Activated B cell treated with CpG ODN at 0.5 μM for 24 hours (primary cell): Measurements from ENCODE around the gene MGMT. TPM values are rescaled to one million over a fixed set of nuclear protein-coding genes. Genes with fewer than 3 reads are reported as not detected.

Experiments used
- ATAC-seq: fragments of 200-7000 bp; cut with Tn5 transposase; one replicate; pipeline ENCODE4 v1.10.0; 2021; ENCODE audit warnings: low read depth, mild to moderate bottlenecking, moderate library complexity
- CTCF ChIA-PET: fragments of 350-600 bp; sonication (Branson Sonifier 250); formaldehyde crosslinking; loops from one replicate; lab custom pipeline; 2021; ENCODE audit warnings: antibody characterized with exemption; lab: Charles Lee
- POLR2A ChIA-PET: fragments of 350-600 bp; sonication (Branson Sonifier 250); formaldehyde crosslinking; loops from one replicate; lab custom pipeline; 2021; ENCODE audit warnings: antibody characterized with exemption; lab: Charles Lee
- DNase-seq: peaks from one replicate; pipeline ENCODE4 v3.0.0; 2022
- H3K27ac Mint-ChIP-seq: one replicate; pipeline ENCODE4 v1.8.0; 2020; ENCODE audit warnings: mixed read lengths
- H3K27me3 Mint-ChIP-seq: one replicate; pipeline ENCODE4 v1.8.0; 2021; ENCODE audit warnings: mixed read lengths
- H3K36me3 Mint-ChIP-seq: one replicate; pipeline ENCODE4 v1.8.0; 2021; ENCODE audit warnings: low read depth, mixed read lengths
- H3K4me1 Mint-ChIP-seq: one replicate; pipeline ENCODE4 v1.8.0; 2021; ENCODE audit warnings: mixed read lengths
- H3K4me3 Mint-ChIP-seq: one replicate; pipeline ENCODE4 v1.8.0; 2020; ENCODE audit warnings: mild to moderate bottlenecking, mixed read lengths
- H3K9me3 Mint-ChIP-seq: one replicate; pipeline ENCODE4 v1.8.0; 2020; ENCODE audit warnings: mixed read lengths
- intact Hi-C: fragments of 100-400 bp; cut with micrococcal nuclease; formaldehyde crosslinking; loops from one replicate; pipeline ENCODE4 v1.15.1; 2024
- total RNA-seq: library from RNA; stranded (reverse); gene quantifications from 2 replicates; pipeline ENCODE4 v1.2.3, GENCODE V29; 2022
- TF ChIP-seq, protein P1 (sequence below): fragments of 200-600 bp; IDR thresholded peaks from one replicate; pipeline ENCODE4 v1.8.0; 2022; ENCODE audit warnings: antibody characterized with exemption, mild to moderate bottlenecking

The MGMT gene
- total RNA-seq, 1 donor from 2014 or later, result 25.8 TPM

DNA sequence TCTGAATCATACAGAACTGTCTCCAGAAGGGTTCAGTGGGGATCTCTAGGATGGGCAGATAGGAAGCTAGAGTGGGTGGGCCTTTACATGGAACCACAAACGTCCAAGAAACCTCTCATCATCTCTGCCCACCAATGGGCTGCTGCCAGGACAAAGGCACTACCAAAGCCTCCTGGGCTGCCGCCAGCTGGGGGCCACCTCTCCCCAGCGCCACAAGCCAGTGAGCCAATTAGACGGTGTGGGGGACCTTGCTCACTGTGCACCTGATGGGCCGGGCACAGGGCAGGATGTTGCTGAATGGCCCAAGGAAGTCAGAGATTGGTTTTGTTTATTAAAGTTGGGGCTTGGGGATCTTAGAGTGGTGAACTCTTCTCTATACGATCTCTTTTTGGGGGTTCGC, 242.1 kb downstream of the MGMT start:
- Mint-ChIP-seq H3K27ac (peak overlapping the region; percentile 18), H3K36me3 (peaks cover 53% of the 10 kb centered on the region), H3K9me3 (no peaks in the 10 kb centered on the region), H3K4me1 (no peaks in the 10 kb centered on the region), H3K27me3 (no peaks in the 10 kb centered on the region), H3K4me3 (no peak overlapping the region)
- ChIA-PET CTCF (no interaction called here), POLR2A (no interaction called here)
- no peak for ATAC-seq
- intact Hi-C loops, result no loop called here
- DNase-seq, result no peak
- TF ChIP-seq, protein P1, sequence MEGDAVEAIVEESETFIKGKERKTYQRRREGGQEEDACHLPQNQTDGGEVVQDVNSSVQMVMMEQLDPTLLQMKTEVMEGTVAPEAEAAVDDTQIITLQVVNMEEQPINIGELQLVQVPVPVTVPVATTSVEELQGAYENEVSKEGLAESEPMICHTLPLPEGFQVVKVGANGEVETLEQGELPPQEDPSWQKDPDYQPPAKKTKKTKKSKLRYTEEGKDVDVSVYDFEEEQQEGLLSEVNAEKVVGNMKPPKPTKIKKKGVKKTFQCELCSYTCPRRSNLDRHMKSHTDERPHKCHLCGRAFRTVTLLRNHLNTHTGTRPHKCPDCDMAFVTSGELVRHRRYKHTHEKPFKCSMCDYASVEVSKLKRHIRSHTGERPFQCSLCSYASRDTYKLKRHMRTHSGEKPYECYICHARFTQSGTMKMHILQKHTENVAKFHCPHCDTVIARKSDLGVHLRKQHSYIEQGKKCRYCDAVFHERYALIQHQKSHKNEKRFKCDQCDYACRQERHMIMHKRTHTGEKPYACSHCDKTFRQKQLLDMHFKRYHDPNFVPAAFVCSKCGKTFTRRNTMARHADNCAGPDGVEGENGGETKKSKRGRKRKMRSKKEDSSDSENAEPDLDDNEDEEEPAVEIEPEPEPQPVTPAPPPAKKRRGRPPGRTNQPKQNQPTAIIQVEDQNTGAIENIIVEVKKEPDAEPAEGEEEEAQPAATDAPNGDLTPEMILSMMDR, result no peak

DNA sequence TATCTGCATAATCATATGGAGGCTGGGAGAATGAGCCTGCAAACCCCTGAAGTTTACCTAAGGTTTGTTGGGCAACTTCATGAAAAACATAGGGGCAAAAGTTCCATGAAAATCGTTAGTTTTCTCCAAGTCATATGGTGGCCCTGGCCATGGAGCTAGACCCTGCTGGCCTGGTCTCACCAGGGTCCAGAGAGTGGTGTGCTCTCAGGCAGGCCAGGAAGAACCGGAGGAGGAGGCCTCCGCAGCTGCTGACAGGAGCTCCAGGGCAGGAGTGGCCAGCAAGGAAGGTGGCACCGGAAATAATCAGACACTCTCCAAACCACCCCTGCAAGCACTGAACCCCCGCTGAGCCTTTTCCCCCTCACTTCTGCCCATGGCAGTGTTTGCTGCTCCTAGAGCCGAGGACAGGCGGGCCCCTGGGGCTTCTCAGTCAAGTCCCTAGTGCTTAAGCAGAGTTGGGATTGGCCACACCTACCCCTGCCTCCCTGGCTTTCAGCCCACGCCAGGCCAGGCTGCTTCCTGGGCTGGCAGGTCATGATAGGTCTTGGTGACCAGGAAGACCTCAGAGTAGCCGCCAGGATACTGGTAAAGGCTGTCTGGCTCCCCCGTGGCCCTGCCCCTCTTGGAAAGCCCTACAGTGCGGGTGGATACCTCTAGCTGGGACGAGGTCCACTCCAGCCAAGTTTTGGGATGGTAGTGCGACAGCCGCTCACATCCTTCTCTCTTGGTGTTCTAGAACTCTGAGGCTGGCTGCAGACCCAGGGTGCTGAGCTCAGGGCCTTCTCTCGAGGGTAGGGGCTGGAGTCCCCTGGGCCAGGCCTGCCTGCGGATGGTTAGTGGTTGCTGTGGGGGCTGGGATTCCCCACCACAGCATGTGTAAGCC, 242.8 kb downstream of the MGMT start:
- H3K9me3 Mint-ChIP-seq, result no peaks in the 10 kb centered on the region
- no peak overlapping the region for H3K4me3 Mint-ChIP-seq
- ATAC-seq (no peak), DNase-seq (no peak)
- H3K27ac Mint-ChIP-seq, result no peak overlapping the region
- H3K4me1 Mint-ChIP-seq, result no peaks in the 10 kb centered on the region
- H3K36me3 Mint-ChIP-seq, result peaks cover 50% of the 10 kb centered on the region
- ChIA-PET POLR2A (no interaction called here), CTCF (no interaction called here)
- intact Hi-C loops, result no loop called here
- no peaks in the 10 kb centered on the region for H3K27me3 Mint-ChIP-seq
- TF ChIP-seq, protein P1, result no peak

DNA sequence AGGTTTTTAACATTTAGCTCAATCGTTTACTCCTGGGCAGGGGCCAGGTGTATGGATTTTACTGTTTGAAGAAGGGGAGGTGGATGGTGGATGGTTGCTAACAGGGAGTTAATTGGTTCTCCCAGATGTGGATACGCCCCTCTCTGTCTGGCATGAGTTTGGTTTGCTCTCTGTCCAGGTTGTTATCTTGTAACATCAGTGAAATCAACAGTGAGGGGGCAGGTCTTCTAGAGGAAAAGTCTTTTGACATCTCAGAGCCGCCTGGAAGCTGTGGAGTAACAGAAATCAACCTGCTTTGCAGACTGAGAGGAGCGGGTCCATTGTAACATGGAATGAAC, 243.4 kb downstream of the MGMT start:
- TF ChIP-seq, protein P1, result no peak
- Mint-ChIP-seq H3K4me1 (no peaks in the 10 kb centered on the region), H3K36me3 (peaks cover 47% of the 10 kb centered on the region), H3K4me3 (no peak overlapping the region), H3K27ac (no peak overlapping the region), H3K9me3 (no peaks in the 10 kb centered on the region), H3K27me3 (no peaks in the 10 kb centered on the region)
- intact Hi-C loops, result no loop called here
- ChIA-PET POLR2A (no interaction called here), CTCF (no interaction called here)
- ATAC-seq (no peak), DNase-seq (no peak)

DNA sequence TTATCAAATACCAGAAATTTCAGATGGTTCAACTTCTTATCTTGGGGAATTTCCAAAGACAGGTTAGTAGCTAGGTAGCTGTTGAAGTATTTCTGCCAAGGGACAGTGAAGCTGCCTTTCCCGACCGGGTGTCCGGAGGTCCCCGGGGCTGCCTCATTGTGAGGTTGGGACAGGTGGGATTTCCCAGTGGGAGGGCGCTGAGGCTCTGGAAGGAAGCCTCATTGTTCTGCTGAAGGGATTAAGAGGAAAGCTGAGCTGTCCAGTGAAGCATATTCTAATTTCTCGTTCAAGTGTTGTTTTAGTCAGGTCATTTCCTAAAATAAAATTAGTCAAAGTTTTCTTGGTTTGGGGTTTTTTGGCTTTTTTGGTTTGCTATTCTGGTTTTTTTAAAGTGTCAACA, 244.2 kb downstream of the MGMT start:
- no peak for ATAC-seq
- CTCF ChIA-PET, result no interaction called here
- H3K9me3 Mint-ChIP-seq, result no peaks in the 10 kb centered on the region
- no peak overlapping the region for H3K4me3 Mint-ChIP-seq
- POLR2A ChIA-PET, result no interaction called here
- peaks cover 45% of the 10 kb centered on the region for H3K36me3 Mint-ChIP-seq
- no peak for DNase-seq
- H3K27me3 Mint-ChIP-seq, result no peaks in the 10 kb centered on the region
- intact Hi-C loops, result no loop called here
- TF ChIP-seq, protein P1, result no peak
- H3K27ac Mint-ChIP-seq, result no peak overlapping the region
- no peaks in the 10 kb centered on the region for H3K4me1 Mint-ChIP-seq

DNA sequence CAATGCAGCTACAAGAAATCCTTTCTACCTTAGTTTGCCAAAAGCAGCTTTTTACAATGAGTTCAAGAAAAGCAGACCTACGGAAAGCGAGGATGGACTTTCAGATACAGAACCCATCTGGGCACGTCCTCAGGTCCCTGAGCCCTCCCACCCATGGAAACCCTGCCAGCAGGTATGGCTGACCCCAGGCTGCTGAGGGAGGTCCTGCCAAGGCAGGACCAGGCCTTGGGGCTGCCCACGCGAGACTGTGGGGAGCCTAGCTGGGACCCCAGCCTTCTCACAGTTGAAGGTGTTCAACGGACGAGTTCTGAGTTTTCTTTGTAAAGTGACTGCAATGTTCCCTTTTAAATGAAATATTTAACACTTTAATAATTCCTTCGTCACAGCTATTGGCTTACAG, 245.0 kb downstream of the MGMT start:
- Mint-ChIP-seq H3K4me1 (no peaks in the 10 kb centered on the region), H3K4me3 (no peak overlapping the region), H3K27ac (no peak overlapping the region), H3K36me3 (peaks cover 45% of the 10 kb centered on the region), H3K27me3 (no peaks in the 10 kb centered on the region), H3K9me3 (no peaks in the 10 kb centered on the region)
- TF ChIP-seq, protein P1, result no peak
- no peak for ATAC-seq
- no peak for DNase-seq
- ChIA-PET CTCF (no interaction called here), POLR2A (no interaction called here)
- intact Hi-C loops, result no loop called here
